Suprapubic skin (tissue), 4 donors: ENCODE measurements around the gene SH3RF1.

Source experiments
- EP300 ChIP-seq: sonication (generic); formaldehyde crosslinking; IDR thresholded peaks from one replicate; pipeline ENCODE4 v1.6.1; 2017; ENCODE audit warnings: antibody characterized with exemption
- POLR2AphosphoS5 ChIP-seq, 3 donors: sonication (generic); formaldehyde crosslinking; IDR thresholded peaks; one replicate each; pipeline ENCODE4 v1.6.1; 2017; ENCODE audit warnings: antibody characterized with exemption in 3 of 3
- TF ChIP-seq, protein P1 (sequence below), 2 donors: fragments of 200-600 bp in 1 of 2; fragments of 450-650 bp in 1 of 2; sonication (generic) in 1 of 2; IDR thresholded peaks; one replicate each; pipeline ENCODE4 v1.5.1; 2016 to 2019; ENCODE audit warnings: antibody characterized with exemption in 2 of 2, mild to moderate bottlenecking in 1 of 2, moderate library complexity in 1 of 2

- TF ChIP-seq, protein P1, sequence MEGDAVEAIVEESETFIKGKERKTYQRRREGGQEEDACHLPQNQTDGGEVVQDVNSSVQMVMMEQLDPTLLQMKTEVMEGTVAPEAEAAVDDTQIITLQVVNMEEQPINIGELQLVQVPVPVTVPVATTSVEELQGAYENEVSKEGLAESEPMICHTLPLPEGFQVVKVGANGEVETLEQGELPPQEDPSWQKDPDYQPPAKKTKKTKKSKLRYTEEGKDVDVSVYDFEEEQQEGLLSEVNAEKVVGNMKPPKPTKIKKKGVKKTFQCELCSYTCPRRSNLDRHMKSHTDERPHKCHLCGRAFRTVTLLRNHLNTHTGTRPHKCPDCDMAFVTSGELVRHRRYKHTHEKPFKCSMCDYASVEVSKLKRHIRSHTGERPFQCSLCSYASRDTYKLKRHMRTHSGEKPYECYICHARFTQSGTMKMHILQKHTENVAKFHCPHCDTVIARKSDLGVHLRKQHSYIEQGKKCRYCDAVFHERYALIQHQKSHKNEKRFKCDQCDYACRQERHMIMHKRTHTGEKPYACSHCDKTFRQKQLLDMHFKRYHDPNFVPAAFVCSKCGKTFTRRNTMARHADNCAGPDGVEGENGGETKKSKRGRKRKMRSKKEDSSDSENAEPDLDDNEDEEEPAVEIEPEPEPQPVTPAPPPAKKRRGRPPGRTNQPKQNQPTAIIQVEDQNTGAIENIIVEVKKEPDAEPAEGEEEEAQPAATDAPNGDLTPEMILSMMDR (IDR thresholded peaks at IDR 0.05): no peak
- TF ChIP-seq POLR2AphosphoS5 (IDR thresholded peaks at IDR 0.05): no peak
- TF ChIP-seq EP300: no peak
Observed at GRCh38 chr4:169142391-169142790, 128.4 kb downstream of the SH3RF1 start.
